SKM-1 (cell line): ENCODE results near the gene ZNF746.
"Not testable (repeated sequence)": the region's sequence is repeated elsewhere in the genome, so short reads cannot be mapped to it uniquely, and the experiment has no call there.

Experiments used
- DNase-seq: peaks from one replicate; lab custom pipeline; 2025; ENCODE audit not compliant: unreplicated experiment; lab: John Stamatoyannopoulos, UW

The ZNF746 gene

GRCh38 chr7:149497467-149498261 lies at the start of gene ZNF746:
ZNF746 (minus strand) TSS chr7:149497809; CDS start chr7:149497536, 273 bp downstream.
- peak; percentile 12 for DNase-seq

GRCh38 chr7:149547126-149547525 lies 49.5 kb upstream of the ZNF746 start:
- no peak for DNase-seq

- no peak for DNase-seq
Measured at GRCh38 chr7:149546331-149546730, 48.7 kb upstream of the ZNF746 start.

- no peak for DNase-seq
Measured at GRCh38 chr7:149544028-149544427, 46.4 kb upstream of the ZNF746 start.

GRCh38 chr7:149532654-149533053 lies 35.0 kb upstream of the ZNF746 start:
- DNase-seq = no peak

GRCh38 chr7:149529136-149529718 lies 31.6 kb upstream of the ZNF746 start:
- no peak for DNase-seq

- DNase-seq = no peak
Measured at GRCh38 chr7:149527414-149527813, 29.8 kb upstream of the ZNF746 start.

- no peak for DNase-seq
Measured at GRCh38 chr7:149525280-149525679, 27.7 kb upstream of the ZNF746 start.

- no peak for DNase-seq
Measured at GRCh38 chr7:149524394-149524793, 26.8 kb upstream of the ZNF746 start.

GRCh38 chr7:149510248-149510647 lies 12.6 kb upstream of the ZNF746 start:
- DNase-seq = no peak

- DNase-seq = no peak
Measured at GRCh38 chr7:149509774-149510173, 12.2 kb upstream of the ZNF746 start.

- no peak for DNase-seq
Measured at GRCh38 chr7:149505551-149505950, 7.9 kb upstream of the ZNF746 start.

GRCh38 chr7:149501651-149502050 lies 4.0 kb upstream of the ZNF746 start:
- DNase-seq = no peak

GRCh38 chr7:149500910-149501309 lies 3.3 kb upstream of the ZNF746 start:
- no peak for DNase-seq

- no peak for DNase-seq
Measured at GRCh38 chr7:149500201-149500600, 2.6 kb upstream of the ZNF746 start.

GRCh38 chr7:149498811-149499210 lies 1.2 kb upstream of the ZNF746 start:
- no peak for DNase-seq

- DNase-seq = no peak
Measured at GRCh38 chr7:149496642-149497391, 792 bp downstream of the ZNF746 start.

- DNase-seq = no peak
Measured at GRCh38 chr7:149495785-149496641, 1.6 kb downstream of the ZNF746 start.

GRCh38 chr7:149494738-149495368 lies 2.8 kb downstream of the ZNF746 start:
- DNase-seq = peak; percentile 0

- not testable (repeated sequence) for DNase-seq
Measured at GRCh38 chr7:149493975-149494374, 3.6 kb downstream of the ZNF746 start.
